Colonic mucosa (tissue), 4 donors: ENCODE data around the gene DPM2. TPM values are rescaled to one million over a fixed set of nuclear protein-coding genes. Genes with fewer than 3 reads are reported as not detected.

Source experiments
- DNase-seq: peaks from one replicate; pipeline ENCODE4 v3.0.0-alpha.2; 2020
- H3K27ac ChIP-seq: fragments of 200-600 bp; one replicate; pipeline ENCODE4 v1.8.0; 2021
- H3K27me3 ChIP-seq: fragments of 200-600 bp; one replicate; pipeline ENCODE4 v1.8.0; 2021
- H3K36me3 ChIP-seq: fragments of 200-600 bp; one replicate; pipeline ENCODE4 v1.8.0; 2021
- H3K4me1 ChIP-seq: fragments of 200-600 bp; one replicate; pipeline ENCODE4 v1.8.0; 2021; ENCODE audit warnings: mild to moderate bottlenecking
- H3K4me3 ChIP-seq: fragments of 200-600 bp; one replicate; pipeline ENCODE4 v1.8.0; 2021
- H3K9ac ChIP-seq, 2 donors: one replicate each; pipeline ENCODE4 v1.7.0; 2013; ENCODE audit warnings: control low read depth in 2 of 2, low read depth in 2 of 2, low read length in 2 of 2
- H3K9me3 ChIP-seq: fragments of 200-600 bp; one replicate; pipeline ENCODE4 v1.8.0; 2021
- intact Hi-C: fragments of 100-400 bp; cut with DNase I; formaldehyde crosslinking; loops from one replicate; pipeline ENCODE4 v1.14.1; 2022
- total RNA-seq, 2 donors: library from RNA; stranded (reverse); fragmentation: NEBNext Ultra II Directional in 1 of 2; extraction: Animal tissue kit (Norgen Biotek cat#: 25700) in 1 of 2; gene quantifications; one replicate each; pipeline ENCODE4 v1.2.1, GENCODE V29; 2021
- TF ChIP-seq, protein P1 (sequence below): fragments of 200-600 bp; IDR thresholded peaks from one replicate; pipeline ENCODE4 v1.8.0; 2022; ENCODE audit warnings: antibody characterized with exemption, mild to moderate bottlenecking
- donor health status: healthy.
- donor health status: DM: no; HTN: no; CAD: no.
- donor health status: DM: no; HTN: no; CAD: no.

Gene DPM2
- total RNA-seq, 2 donors from 2014 or later: 25.7 to 38.9 TPM

DNA sequence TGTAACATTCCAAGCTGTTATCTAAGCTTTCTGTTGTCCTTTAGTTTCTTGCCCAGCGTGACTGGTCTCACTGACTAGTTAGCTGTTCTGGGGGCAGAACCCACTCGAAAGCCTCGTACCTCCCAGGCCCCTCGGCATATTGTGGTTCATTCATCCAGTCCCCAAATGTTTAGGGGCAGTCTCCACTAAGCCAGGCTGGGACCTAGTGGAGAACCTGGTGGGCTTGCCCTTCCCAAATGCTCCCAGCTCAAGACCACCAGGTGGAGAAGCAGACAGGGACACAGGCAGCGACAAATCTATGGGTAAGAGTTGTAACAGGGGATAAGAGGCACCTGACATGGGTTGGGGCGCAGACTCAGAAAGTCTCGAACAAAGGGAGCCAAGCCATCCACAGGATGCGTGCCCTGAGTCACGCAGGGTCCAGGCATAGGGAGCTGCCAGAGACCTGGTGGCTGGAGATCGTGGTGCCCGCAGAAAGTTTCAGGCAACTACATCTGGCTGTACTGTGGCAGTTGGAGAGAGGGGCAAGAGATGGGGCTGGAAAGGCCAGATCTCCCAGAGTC is 44.0 kb upstream of the DPM2 start:
- H3K9me3 ChIP-seq: no peaks in the 10 kb centered on the region
- H3K4me3 ChIP-seq: peak overlapping the region; percentile 39
- peak overlapping the region; percentile 80 for H3K27ac ChIP-seq
- peak overlapping the region; percentile 77 to 97 for H3K9ac ChIP-seq
- H3K27me3 ChIP-seq: no peaks in the 10 kb centered on the region
- no peaks in the 10 kb centered on the region for H3K36me3 ChIP-seq
- TF ChIP-seq, protein P1, sequence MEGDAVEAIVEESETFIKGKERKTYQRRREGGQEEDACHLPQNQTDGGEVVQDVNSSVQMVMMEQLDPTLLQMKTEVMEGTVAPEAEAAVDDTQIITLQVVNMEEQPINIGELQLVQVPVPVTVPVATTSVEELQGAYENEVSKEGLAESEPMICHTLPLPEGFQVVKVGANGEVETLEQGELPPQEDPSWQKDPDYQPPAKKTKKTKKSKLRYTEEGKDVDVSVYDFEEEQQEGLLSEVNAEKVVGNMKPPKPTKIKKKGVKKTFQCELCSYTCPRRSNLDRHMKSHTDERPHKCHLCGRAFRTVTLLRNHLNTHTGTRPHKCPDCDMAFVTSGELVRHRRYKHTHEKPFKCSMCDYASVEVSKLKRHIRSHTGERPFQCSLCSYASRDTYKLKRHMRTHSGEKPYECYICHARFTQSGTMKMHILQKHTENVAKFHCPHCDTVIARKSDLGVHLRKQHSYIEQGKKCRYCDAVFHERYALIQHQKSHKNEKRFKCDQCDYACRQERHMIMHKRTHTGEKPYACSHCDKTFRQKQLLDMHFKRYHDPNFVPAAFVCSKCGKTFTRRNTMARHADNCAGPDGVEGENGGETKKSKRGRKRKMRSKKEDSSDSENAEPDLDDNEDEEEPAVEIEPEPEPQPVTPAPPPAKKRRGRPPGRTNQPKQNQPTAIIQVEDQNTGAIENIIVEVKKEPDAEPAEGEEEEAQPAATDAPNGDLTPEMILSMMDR: no peak
- peaks cover 9% of the 10 kb centered on the region for H3K4me1 ChIP-seq
- no peak for DNase-seq
- intact Hi-C loops: no loop called here

GRCh38 chr9:127980706-127981558 is 43.3 kb upstream of the DPM2 start, which contains the start of gene EEIG1:
TSS of gene EEIG1 (minus strand) at chr9:127980989. CDS start at chr9:127980137, 852 bp downstream.
- peak; percentile 97 for DNase-seq
- H3K9ac ChIP-seq: peak within 1 kb of the TSS; percentile 97 to 98
- H3K36me3 ChIP-seq: no peaks in the 10 kb centered on the region
- intact Hi-C loops: no loop called here
- peaks cover 16% of the 10 kb centered on the region for H3K4me1 ChIP-seq
- no peaks in the 10 kb centered on the region for H3K9me3 ChIP-seq
- peak within 1 kb of the TSS; percentile 83 for H3K4me3 ChIP-seq
- TF ChIP-seq, protein P1: no peak
- H3K27me3 ChIP-seq: no peaks in the 10 kb centered on the region
- H3K27ac ChIP-seq: peak within 1 kb of the TSS; percentile 96

DNA sequence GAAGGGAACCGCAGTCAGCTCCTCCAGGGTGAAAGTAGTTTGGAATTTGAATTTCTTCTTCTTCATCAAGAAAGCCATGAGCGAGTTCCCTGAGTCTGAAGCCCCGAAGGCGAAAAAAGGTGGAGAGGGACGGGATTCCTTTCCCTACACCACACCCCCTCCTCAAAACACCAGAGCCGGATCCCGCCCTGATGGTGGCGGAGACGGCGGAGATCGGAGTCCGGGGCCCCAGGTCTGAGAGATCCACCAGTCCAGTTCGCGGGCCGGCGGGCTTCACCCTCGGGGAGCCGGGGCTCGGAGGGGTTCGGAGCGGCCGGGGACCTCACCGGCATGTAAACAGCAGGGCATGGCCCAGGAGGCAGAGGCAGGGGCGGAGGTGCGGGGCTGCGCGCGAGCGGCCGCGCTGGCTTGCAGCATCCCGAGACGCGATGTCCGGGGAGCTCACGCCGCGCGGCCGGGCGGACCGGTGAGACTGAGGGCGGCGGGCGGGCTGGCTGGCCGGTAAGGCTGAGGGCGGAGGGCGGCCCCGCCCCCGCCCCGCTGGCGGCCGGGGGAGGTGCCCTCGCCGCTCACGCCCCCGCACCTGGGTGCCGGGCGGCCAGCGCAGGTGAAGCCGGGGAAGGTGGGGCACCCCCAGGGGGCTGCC is 42.5 kb upstream of the DPM2 start:
- Histone ChIP-seq H3K36me3 (no peaks in the 10 kb centered on the region), H3K27ac (peak overlapping the region; percentile 96), H3K27me3 (no peaks in the 10 kb centered on the region), H3K4me3 (peak overlapping the region; percentile 83), H3K9me3 (no peaks in the 10 kb centered on the region), H3K4me1 (peaks cover 21% of the 10 kb centered on the region), H3K9ac (peak overlapping the region; percentile 97 to 98)
- intact Hi-C loops: no loop called here
- TF ChIP-seq, protein P1: no peak
- DNase-seq: peak; percentile 72

- Histone ChIP-seq H3K4me1 (peaks cover 28% of the 10 kb centered on the region), H3K27me3 (no peaks in the 10 kb centered on the region), H3K27ac (peak overlapping the region; percentile 96), H3K4me3 (peak overlapping the region; percentile 83), H3K9ac (peak overlapping the region; percentile 97 to 98), H3K36me3 (no peaks in the 10 kb centered on the region), H3K9me3 (no peaks in the 10 kb centered on the region)
- intact Hi-C loops: no loop called here
- TF ChIP-seq, protein P1: no peak
- DNase-seq: peak; percentile 76
These were observed 41.8 kb upstream of the DPM2 start for GRCh38 chr9:127979333-127980059.

DNA sequence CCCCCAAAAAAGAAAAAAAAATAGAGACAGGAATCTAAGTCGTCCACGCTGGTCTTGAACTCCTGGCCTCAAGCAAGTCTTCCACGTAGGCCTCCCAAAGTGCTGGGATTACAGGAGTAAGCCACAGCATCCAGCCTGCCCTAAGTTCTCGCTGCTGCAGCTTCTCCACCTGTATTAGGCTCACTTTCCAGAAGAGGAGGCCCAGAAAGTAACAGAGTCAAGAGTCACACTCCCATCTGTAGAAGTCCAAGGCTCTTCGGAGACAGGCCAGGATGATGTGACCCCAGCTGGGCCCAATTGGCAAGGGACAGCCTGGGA is 41.3 kb upstream of the DPM2 start:
- Histone ChIP-seq H3K9me3 (no peaks in the 10 kb centered on the region), H3K27ac (peak overlapping the region; percentile 96), H3K4me1 (peaks cover 33% of the 10 kb centered on the region), H3K9ac (peak overlapping the region; percentile 97 to 98), H3K4me3 (peak overlapping the region; percentile 83), H3K36me3 (no peaks in the 10 kb centered on the region), H3K27me3 (no peaks in the 10 kb centered on the region)
- TF ChIP-seq, protein P1: no peak
- DNase-seq: no peak
- intact Hi-C loops: no loop called here
